ENCODE measurements around the gene EPB41L2. TPM values are rescaled to one million over a fixed set of nuclear protein-coding genes. Genes with fewer than 3 reads are reported as not detected.

The EPB41L2 gene
- total and polyA plus RNA-seq, 2 experiments from 2014 or later: 76.2 to 91.7 TPM

DNA sequence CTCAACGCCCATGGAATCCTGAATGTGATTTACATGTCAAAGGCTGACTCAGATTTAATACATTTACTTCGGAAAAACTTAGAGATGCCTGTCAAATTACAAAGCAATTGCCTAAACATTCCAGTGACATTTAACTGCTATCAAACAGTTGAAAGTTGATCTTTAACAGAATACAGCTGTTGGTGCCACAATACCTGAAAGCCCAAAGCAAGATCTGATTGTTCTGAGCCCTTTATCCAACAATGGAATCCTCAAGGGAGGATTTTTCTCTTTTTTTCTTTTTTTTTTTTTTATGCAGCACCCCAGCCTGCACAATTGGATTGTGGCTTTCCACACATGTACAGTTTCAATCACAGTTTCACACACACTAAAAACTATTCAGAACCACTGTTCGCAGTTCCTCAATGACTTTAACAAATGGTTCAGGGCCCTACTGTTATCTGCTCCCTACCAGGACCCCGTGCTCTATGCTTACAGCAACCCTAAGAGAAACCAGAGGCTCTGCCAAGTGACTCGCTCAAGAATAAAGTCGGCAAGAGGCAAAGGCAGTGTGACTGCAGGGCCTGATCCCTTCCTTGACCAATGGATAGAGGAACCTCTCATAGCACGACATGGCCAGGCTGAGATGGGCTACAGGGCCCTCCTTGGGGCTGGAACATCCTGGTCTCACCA, 33.3 kb downstream of the EPB41L2 start:
- Mint-ChIP-seq H3K9me3 (no peaks in the 10 kb centered on the region), H3K27me3 (ENCODE audit: insufficient read depth, low read depth, poor library complexity) (no peaks in the 10 kb centered on the region), H3K36me3 (ENCODE audit: low read depth) (no peaks in the 10 kb centered on the region), H3K4me1 (peaks cover 13% of the 10 kb centered on the region), H3K4me3 (no peak overlapping the region), H3K27ac (peak overlapping the region; percentile 66)
- Histone ChIP-seq H3K4me2 (no peak overlapping the region), H3K79me2 (replicated peaks; ENCODE audit: insufficient read depth) (peaks cover 58% of the 10 kb centered on the region), H3K4me1 (ENCODE audit: insufficient read depth) (peaks cover 6% of the 10 kb centered on the region; the same call in 1 of the 2 replicates), H3K4me3 (no peak overlapping the region), H3K9me2 (ENCODE audit: insufficient read depth) (peaks cover 4% of the 10 kb centered on the region; the same call in 1 of the 2 replicates), H3F3A (replicated peaks; ENCODE audit: low read depth) (no peaks in the 10 kb centered on the region), H2AFZ (no peak overlapping the region), H3K27ac (ENCODE audit: low read depth) (no peak overlapping the region), H3K27me3 (ENCODE audit: insufficient read depth) (no peaks in the 10 kb centered on the region), H3K36me3 (ENCODE audit: insufficient read depth) (no peaks in the 10 kb centered on the region), H4K20me1 (replicated peaks; ENCODE audit: insufficient read depth) (no peaks in the 10 kb centered on the region)
- DNase-seq (ENCODE audit: low spot score) (peak; percentile 30), ATAC-seq (peak; percentile 90)
- no peak for TF ChIP-seq CREB1 (CRISPR knock-in tag; IDR thresholded peaks at IDR 0.05; ENCODE audit: low read depth)
- TF ChIP-seq ZNF331 (CRISPR knock-in tag; IDR thresholded peaks at IDR 0.05; ENCODE audit: low read depth): no peak
- TF ChIP-seq, protein P1, sequence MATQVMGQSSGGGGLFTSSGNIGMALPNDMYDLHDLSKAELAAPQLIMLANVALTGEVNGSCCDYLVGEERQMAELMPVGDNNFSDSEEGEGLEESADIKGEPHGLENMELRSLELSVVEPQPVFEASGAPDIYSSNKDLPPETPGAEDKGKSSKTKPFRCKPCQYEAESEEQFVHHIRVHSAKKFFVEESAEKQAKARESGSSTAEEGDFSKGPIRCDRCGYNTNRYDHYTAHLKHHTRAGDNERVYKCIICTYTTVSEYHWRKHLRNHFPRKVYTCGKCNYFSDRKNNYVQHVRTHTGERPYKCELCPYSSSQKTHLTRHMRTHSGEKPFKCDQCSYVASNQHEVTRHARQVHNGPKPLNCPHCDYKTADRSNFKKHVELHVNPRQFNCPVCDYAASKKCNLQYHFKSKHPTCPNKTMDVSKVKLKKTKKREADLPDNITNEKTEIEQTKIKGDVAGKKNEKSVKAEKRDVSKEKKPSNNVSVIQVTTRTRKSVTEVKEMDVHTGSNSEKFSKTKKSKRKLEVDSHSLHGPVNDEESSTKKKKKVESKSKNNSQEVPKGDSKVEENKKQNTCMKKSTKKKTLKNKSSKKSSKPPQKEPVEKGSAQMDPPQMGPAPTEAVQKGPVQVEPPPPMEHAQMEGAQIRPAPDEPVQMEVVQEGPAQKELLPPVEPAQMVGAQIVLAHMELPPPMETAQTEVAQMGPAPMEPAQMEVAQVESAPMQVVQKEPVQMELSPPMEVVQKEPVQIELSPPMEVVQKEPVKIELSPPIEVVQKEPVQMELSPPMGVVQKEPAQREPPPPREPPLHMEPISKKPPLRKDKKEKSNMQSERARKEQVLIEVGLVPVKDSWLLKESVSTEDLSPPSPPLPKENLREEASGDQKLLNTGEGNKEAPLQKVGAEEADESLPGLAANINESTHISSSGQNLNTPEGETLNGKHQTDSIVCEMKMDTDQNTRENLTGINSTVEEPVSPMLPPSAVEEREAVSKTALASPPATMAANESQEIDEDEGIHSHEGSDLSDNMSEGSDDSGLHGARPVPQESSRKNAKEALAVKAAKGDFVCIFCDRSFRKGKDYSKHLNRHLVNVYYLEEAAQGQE (IDR thresholded peaks at IDR 0.05; ENCODE audit: unreplicated experiment): no peak
- no peak; the same call in 1 of the 2 replicates for TF ChIP-seq NANOG (IDR thresholded peaks at IDR 0.05; ENCODE audit: borderline replicate concordance)
- TF ChIP-seq ZNF114 (CRISPR knock-in tag; IDR thresholded peaks at IDR 0.05): no peak
- no peak for TF ChIP-seq EZH2 (IDR thresholded peaks at IDR 0.05; ENCODE audit: low read depth, unreplicated experiment)
- TF ChIP-seq POLR2AphosphoS5 (IDR thresholded peaks at IDR 0.05; ENCODE audit: low read depth): no peak
- no peak for TF ChIP-seq JUNB (IDR thresholded peaks at IDR 0.05; ENCODE audit: unreplicated experiment)
- TF ChIP-seq, protein P2, sequence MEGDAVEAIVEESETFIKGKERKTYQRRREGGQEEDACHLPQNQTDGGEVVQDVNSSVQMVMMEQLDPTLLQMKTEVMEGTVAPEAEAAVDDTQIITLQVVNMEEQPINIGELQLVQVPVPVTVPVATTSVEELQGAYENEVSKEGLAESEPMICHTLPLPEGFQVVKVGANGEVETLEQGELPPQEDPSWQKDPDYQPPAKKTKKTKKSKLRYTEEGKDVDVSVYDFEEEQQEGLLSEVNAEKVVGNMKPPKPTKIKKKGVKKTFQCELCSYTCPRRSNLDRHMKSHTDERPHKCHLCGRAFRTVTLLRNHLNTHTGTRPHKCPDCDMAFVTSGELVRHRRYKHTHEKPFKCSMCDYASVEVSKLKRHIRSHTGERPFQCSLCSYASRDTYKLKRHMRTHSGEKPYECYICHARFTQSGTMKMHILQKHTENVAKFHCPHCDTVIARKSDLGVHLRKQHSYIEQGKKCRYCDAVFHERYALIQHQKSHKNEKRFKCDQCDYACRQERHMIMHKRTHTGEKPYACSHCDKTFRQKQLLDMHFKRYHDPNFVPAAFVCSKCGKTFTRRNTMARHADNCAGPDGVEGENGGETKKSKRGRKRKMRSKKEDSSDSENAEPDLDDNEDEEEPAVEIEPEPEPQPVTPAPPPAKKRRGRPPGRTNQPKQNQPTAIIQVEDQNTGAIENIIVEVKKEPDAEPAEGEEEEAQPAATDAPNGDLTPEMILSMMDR (conservative IDR thresholded peaks at IDR 0.05; ENCODE audit: low read depth in 2 of 2): no peak
- TF ChIP-seq, protein P3, sequence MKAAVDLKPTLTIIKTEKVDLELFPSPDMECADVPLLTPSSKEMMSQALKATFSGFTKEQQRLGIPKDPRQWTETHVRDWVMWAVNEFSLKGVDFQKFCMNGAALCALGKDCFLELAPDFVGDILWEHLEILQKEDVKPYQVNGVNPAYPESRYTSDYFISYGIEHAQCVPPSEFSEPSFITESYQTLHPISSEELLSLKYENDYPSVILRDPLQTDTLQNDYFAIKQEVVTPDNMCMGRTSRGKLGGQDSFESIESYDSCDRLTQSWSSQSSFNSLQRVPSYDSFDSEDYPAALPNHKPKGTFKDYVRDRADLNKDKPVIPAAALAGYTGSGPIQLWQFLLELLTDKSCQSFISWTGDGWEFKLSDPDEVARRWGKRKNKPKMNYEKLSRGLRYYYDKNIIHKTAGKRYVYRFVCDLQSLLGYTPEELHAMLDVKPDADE (IDR thresholded peaks at IDR 0.05): no peak
- TF ChIP-seq STAT1 (IDR thresholded peaks at IDR 0.05; ENCODE audit: unreplicated experiment): no peak

All from GM23338 (cell line).